Mucosa of stomach (tissue), 1 donor: ENCODE measurements around the gene OLA1.

ENCODE experiments used
- H3K27me3 ChIP-seq: one replicate; pipeline ENCODE4 v1.7.0; 2013; ENCODE audit warnings: mild to moderate bottlenecking, low read length; ENCODE audit not compliant: control insufficient read depth, insufficient read depth
- H3K36me3 ChIP-seq: one replicate; pipeline ENCODE4 v1.7.0; 2013; ENCODE audit warnings: low read length; ENCODE audit not compliant: control insufficient read depth, insufficient read depth
- H3K4me1 ChIP-seq: one replicate; pipeline ENCODE4 v1.7.0; 2013; ENCODE audit warnings: mild to moderate bottlenecking, low read length; ENCODE audit not compliant: control insufficient read depth, insufficient read depth
- H3K4me3 ChIP-seq: one replicate; pipeline ENCODE4 v1.7.0; 2013; ENCODE audit warnings: low read length
- H3K9ac ChIP-seq: one replicate; pipeline ENCODE4 v1.7.0; 2013; ENCODE audit warnings: mild to moderate bottlenecking, low read length, moderate library complexity
- H3K9me3 ChIP-seq: one replicate; pipeline ENCODE4 v1.7.0; 2013; ENCODE audit warnings: mild to moderate bottlenecking, low read length, moderate library complexity; ENCODE audit not compliant: control insufficient read depth
- donor health status: Pancreatic carcinoma.

OLA1 gene

GRCh38 chr2:174036825-174037224 is 211.5 kb downstream of the OLA1 start:
- no peak overlapping the region for H3K4me3 ChIP-seq

GRCh38 chr2:174035981-174036742 is 212.2 kb downstream of the OLA1 start:
- Histone ChIP-seq H3K9me3 (no peaks in the 10 kb centered on the region), H3K4me3 (no peak overlapping the region), H3K9ac (no peak overlapping the region), H3K27me3 (no peaks in the 10 kb centered on the region), H3K36me3 (no peaks in the 10 kb centered on the region), H3K4me1 (peaks cover 4% of the 10 kb centered on the region)

More at GRCh38 chr2:174036825-174037224, 211.5 kb downstream of the OLA1 start:
- H3K27me3 ChIP-seq, result no peaks in the 10 kb centered on the region
- no peak overlapping the region for H3K9ac ChIP-seq
- H3K9me3 ChIP-seq, result no peaks in the 10 kb centered on the region
- H3K36me3 ChIP-seq, result no peaks in the 10 kb centered on the region
- H3K4me1 ChIP-seq, result peaks cover 4% of the 10 kb centered on the region

- no peak overlapping the region for H3K9ac ChIP-seq
- H3K4me3 ChIP-seq, result no peak overlapping the region
- H3K27me3 ChIP-seq, result no peaks in the 10 kb centered on the region
- no peaks in the 10 kb centered on the region for H3K9me3 ChIP-seq
- peaks cover 4% of the 10 kb centered on the region for H3K4me1 ChIP-seq
- no peaks in the 10 kb centered on the region for H3K36me3 ChIP-seq
Observed at GRCh38 chr2:174035117-174035635, 213.2 kb downstream of the OLA1 start.

- H3K4me3 ChIP-seq, result no peak overlapping the region
- no peaks in the 10 kb centered on the region for H3K9me3 ChIP-seq
- H3K36me3 ChIP-seq, result no peaks in the 10 kb centered on the region
- no peaks in the 10 kb centered on the region for H3K27me3 ChIP-seq
- H3K9ac ChIP-seq, result no peak overlapping the region
- H3K4me1 ChIP-seq, result no peaks in the 10 kb centered on the region
Observed at GRCh38 chr2:174033163-174033550, 215.2 kb downstream of the OLA1 start.

DNA sequence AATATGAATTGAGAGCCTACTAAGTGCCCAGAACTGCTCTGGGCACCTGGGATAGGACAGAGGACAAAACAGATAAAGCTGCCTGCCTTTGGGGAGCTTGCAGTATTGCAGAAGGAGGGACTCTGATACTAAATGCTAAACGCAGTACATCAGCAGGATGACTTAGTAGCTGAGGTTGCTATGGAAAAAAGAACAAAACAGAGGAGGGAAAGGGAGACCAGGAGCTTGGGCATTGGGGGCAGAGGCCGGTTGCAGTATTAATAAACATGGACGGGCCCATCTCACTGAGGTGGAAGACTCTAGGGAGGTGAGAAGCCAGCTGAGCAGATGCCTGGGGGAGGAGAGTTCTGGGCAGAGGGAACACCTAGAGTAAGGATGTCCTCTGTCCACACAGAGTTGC is 217.1 kb downstream of the OLA1 start:
- Histone ChIP-seq H3K9ac (no peak overlapping the region), H3K4me3 (no peak overlapping the region), H3K36me3 (no peaks in the 10 kb centered on the region), H3K9me3 (no peaks in the 10 kb centered on the region), H3K27me3 (no peaks in the 10 kb centered on the region), H3K4me1 (no peaks in the 10 kb centered on the region)

DNA sequence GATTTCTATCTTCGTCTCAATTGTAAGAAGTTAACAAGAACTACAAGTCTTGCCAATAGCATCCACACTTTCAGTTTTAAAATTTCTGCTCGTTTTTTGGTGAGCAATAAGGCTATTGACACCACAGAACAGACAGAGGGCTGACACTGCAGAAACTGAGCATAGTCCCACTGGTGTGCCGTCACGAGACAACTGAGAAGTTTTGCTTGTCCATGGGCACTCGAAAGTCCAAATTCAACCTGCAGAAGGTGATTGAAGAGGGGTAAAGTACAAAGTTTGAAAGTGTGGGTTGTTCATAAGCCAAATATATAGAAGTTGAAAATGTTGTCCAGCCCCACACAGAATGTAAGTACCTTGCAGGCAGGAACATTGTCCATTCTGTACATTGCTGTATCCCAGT is 219.4 kb downstream of the OLA1 start:
- no peaks in the 10 kb centered on the region for H3K4me1 ChIP-seq
- H3K4me3 ChIP-seq, result no peak overlapping the region
- H3K9me3 ChIP-seq, result no peaks in the 10 kb centered on the region
- H3K27me3 ChIP-seq, result no peaks in the 10 kb centered on the region
- no peak overlapping the region for H3K9ac ChIP-seq
- no peaks in the 10 kb centered on the region for H3K36me3 ChIP-seq

- Histone ChIP-seq H3K9ac (no peak overlapping the region), H3K4me1 (no peaks in the 10 kb centered on the region)
Observed at GRCh38 chr2:174027956-174028355, 220.4 kb downstream of the OLA1 start.

GRCh38 chr2:174026122-174026845 is 222.0 kb downstream of the OLA1 start:
- H3K9ac ChIP-seq, result no peak overlapping the region
- no peaks in the 10 kb centered on the region for H3K9me3 ChIP-seq
- H3K4me3 ChIP-seq, result no peak overlapping the region
- no peaks in the 10 kb centered on the region for H3K27me3 ChIP-seq
- H3K36me3 ChIP-seq, result no peaks in the 10 kb centered on the region
- H3K4me1 ChIP-seq, result no peaks in the 10 kb centered on the region

More at GRCh38 chr2:174027956-174028355, 220.4 kb downstream of the OLA1 start:
- no peaks in the 10 kb centered on the region for H3K27me3 ChIP-seq
- H3K36me3 ChIP-seq, result no peaks in the 10 kb centered on the region
- H3K4me3 ChIP-seq, result no peak overlapping the region
- H3K9me3 ChIP-seq, result no peaks in the 10 kb centered on the region

DNA sequence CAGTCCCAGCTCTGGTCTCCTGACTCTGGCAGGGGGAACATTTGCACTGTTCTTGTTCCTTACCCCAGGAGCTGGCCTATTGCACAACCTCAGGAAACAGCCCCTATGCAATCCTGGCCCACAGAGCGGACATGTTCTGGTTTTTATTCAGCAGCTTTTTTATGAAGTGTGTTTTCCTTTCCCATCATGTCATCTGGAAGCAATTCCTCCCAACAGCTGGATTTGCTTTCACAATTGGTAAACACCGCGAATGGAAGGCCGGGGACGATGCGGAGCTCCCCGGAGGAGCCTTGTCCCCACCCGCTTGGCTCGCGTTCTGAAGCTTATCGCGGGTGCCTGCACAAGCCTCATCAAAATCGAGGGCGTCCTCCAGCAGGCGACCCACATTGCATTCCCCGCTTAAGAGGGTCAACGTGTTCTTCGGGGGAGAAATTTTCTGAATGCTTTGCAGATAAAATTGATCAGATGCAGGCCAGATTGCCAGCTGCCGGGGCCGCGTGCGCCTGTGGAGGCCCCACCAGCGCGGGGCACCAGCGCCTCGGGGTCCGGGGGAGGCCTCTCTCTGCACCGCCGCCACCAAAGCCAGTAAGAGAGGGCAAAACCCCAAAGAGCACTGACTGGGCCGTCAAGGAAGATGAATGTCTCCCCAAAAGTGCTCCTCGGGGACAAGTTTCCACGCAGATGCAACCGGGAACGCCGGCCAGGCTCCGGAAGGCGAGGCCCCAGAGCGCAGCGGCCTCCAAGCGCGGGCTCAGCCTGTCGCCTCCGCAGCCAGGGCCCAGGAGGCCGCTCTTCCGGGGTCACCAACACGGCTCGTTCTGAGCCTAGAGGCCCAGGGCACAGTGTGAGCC is 222.8 kb downstream of the OLA1 start:
- Histone ChIP-seq H3K9me3 (no peaks in the 10 kb centered on the region), H3K36me3 (no peaks in the 10 kb centered on the region), H3K4me3 (no peak overlapping the region), H3K9ac (peak overlapping the region; percentile 16), H3K4me1 (no peaks in the 10 kb centered on the region), H3K27me3 (no peaks in the 10 kb centered on the region)

DNA sequence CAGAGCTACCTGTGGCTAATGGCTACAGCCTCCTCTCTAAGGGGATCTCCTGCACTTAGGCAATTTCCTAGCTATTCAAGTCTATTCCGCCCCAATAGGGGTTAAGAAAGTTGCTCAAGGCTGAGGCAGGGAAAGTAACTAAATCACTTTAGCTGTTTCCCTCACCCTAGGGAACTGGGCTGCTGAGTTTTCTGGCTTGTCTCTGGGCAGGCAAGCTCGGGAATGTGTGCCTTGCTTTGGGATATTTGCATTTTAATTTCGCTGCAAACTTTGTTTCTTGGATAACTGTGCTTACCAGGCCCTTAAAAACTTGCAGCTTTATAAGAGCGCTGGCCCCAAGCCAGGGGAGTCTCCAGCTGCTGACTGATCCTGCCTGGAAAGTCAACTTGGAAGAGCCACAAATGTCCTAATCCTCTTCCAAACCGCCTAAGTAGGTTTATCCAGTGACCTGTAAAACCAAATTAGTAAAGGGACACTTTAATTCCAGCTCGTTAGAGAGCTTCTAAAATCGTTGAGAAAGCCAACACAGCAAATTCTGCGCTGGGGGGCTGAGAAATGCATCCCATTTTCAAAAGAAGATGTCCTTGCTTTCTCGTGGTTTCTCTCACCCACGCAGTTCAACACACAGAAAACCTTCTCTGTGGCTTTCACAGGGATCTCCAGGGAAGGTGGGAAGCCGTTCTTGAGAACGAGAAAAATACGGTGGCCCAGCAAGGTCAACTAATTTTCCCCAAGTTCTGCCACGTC is 223.6 kb downstream of the OLA1 start:
- Histone ChIP-seq H3K9me3 (no peaks in the 10 kb centered on the region), H3K27me3 (no peaks in the 10 kb centered on the region), H3K4me3 (no peak overlapping the region), H3K36me3 (no peaks in the 10 kb centered on the region), H3K9ac (peak overlapping the region; percentile 16), H3K4me1 (no peaks in the 10 kb centered on the region)
